ENCODE results near the gene AFF3. TPM values are rescaled to one million over a fixed set of nuclear protein-coding genes. Genes with fewer than 3 reads are reported as not detected.

AFF3 gene
- total RNA-seq, 1 donor from 2014 or later: 7.3 TPM

- no peaks in the 10 kb centered on the region for H3K4me1 Mint-ChIP-seq (ENCODE audit: low read depth)
- H3K9me3 Mint-ChIP-seq (ENCODE audit: low read depth): peaks cover 12% of the 10 kb centered on the region
- no peak overlapping the region for H3K4me3 Mint-ChIP-seq (ENCODE audit: low read depth)
- no peak for TF ChIP-seq CTCF (IDR thresholded peaks at IDR 0.05; ENCODE audit: unreplicated experiment)
- no peaks in the 10 kb centered on the region for H3K36me3 Mint-ChIP-seq (ENCODE audit: insufficient read depth)
- H3K27ac Mint-ChIP-seq: no peak overlapping the region
- peaks cover 3% of the 10 kb centered on the region for H3K27me3 Mint-ChIP-seq
- no peak for DNase-seq (ENCODE audit: low spot score, unreplicated experiment)
Observed at GRCh38 chr2:99816908-99817307, 325.5 kb downstream of the AFF3 start.

GRCh38 chr2:99812426-99812825, 330.0 kb downstream of the AFF3 start:
- no peak overlapping the region for H3K27ac Mint-ChIP-seq
- H3K36me3 Mint-ChIP-seq (ENCODE audit: insufficient read depth): no peaks in the 10 kb centered on the region
- H3K4me1 Mint-ChIP-seq (ENCODE audit: low read depth): peaks cover 23% of the 10 kb centered on the region
- no peak overlapping the region for H3K4me3 Mint-ChIP-seq (ENCODE audit: low read depth)
- TF ChIP-seq CTCF (IDR thresholded peaks at IDR 0.05; ENCODE audit: unreplicated experiment): no peak
- H3K9me3 Mint-ChIP-seq (ENCODE audit: low read depth): peaks cover 12% of the 10 kb centered on the region
- H3K27me3 Mint-ChIP-seq: peaks cover 3% of the 10 kb centered on the region
- DNase-seq (ENCODE audit: low spot score, unreplicated experiment): no peak

GRCh38 chr2:99811544-99811943, 330.8 kb downstream of the AFF3 start:
- H3K4me3 Mint-ChIP-seq (ENCODE audit: low read depth): no peak overlapping the region
- DNase-seq (ENCODE audit: low spot score, unreplicated experiment): no peak
- no peak for TF ChIP-seq CTCF (IDR thresholded peaks at IDR 0.05; ENCODE audit: unreplicated experiment)
- no peak overlapping the region for H3K27ac Mint-ChIP-seq
- no peaks in the 10 kb centered on the region for H3K36me3 Mint-ChIP-seq (ENCODE audit: insufficient read depth)
- H3K4me1 Mint-ChIP-seq (ENCODE audit: low read depth): peaks cover 24% of the 10 kb centered on the region
- peaks cover 12% of the 10 kb centered on the region for H3K9me3 Mint-ChIP-seq (ENCODE audit: low read depth)
- no peaks in the 10 kb centered on the region for H3K27me3 Mint-ChIP-seq

- Mint-ChIP-seq H3K27ac (no peak overlapping the region), H3K4me3 (ENCODE audit: low read depth) (no peak overlapping the region), H3K27me3 (no peaks in the 10 kb centered on the region), H3K4me1 (ENCODE audit: low read depth) (peaks cover 28% of the 10 kb centered on the region), H3K9me3 (ENCODE audit: low read depth) (peaks cover under 1% of the 10 kb centered on the region), H3K36me3 (ENCODE audit: insufficient read depth) (no peaks in the 10 kb centered on the region)
- DNase-seq (ENCODE audit: low spot score, unreplicated experiment): no peak
- TF ChIP-seq CTCF (IDR thresholded peaks at IDR 0.05; ENCODE audit: unreplicated experiment): no peak
Observed at GRCh38 chr2:99810225-99810624, 332.2 kb downstream of the AFF3 start.

- H3K4me1 Mint-ChIP-seq (ENCODE audit: low read depth): peaks cover 29% of the 10 kb centered on the region
- no peaks in the 10 kb centered on the region for H3K27me3 Mint-ChIP-seq
- DNase-seq (ENCODE audit: low spot score, unreplicated experiment): no peak
- no peak overlapping the region for H3K4me3 Mint-ChIP-seq (ENCODE audit: low read depth)
- H3K9me3 Mint-ChIP-seq (ENCODE audit: low read depth): no peaks in the 10 kb centered on the region
- no peak overlapping the region for H3K27ac Mint-ChIP-seq
- no peaks in the 10 kb centered on the region for H3K36me3 Mint-ChIP-seq (ENCODE audit: insufficient read depth)
- TF ChIP-seq CTCF (IDR thresholded peaks at IDR 0.05; ENCODE audit: unreplicated experiment): no peak
Observed at GRCh38 chr2:99809259-99809900, 333.0 kb downstream of the AFF3 start.

Measured in progenitor cell of endocrine pancreas (in vitro differentiated cells).